NCI-H82 treated with DMSO at 0.1 percent for 48 hours (cell line): Measurements from ENCODE around the gene KIAA1217.
"Not testable (repeated sequence)": the region's sequence is repeated elsewhere in the genome, so short reads cannot be mapped to it uniquely, and the experiment has no call there.

ENCODE experiments used
- DNase-seq: peaks from one replicate; lab custom pipeline; 2025; ENCODE audit not compliant: unreplicated experiment; lab: John Stamatoyannopoulos, UW

The KIAA1217 gene

GRCh38 chr10:24459836-24460235 is 250.9 kb downstream of the KIAA1217 start:
- no peak for DNase-seq

- DNase-seq = no peak
These were observed 253.4 kb downstream of the KIAA1217 start for GRCh38 chr10:24462291-24462813.

GRCh38 chr10:24462889-24463552 is 254.1 kb downstream of the KIAA1217 start:
- DNase-seq = no peak

GRCh38 chr10:24463611-24464426 is 254.9 kb downstream of the KIAA1217 start:
- no peak for DNase-seq

GRCh38 chr10:24465124-24465874 is 256.4 kb downstream of the KIAA1217 start:
- DNase-seq = no peak

- no peak for DNase-seq
These were observed 257.2 kb downstream of the KIAA1217 start for GRCh38 chr10:24465891-24466818.

GRCh38 chr10:24467136-24467535 is 258.2 kb downstream of the KIAA1217 start:
- DNase-seq = no peak

- no peak for DNase-seq
These were observed 258.7 kb downstream of the KIAA1217 start for GRCh38 chr10:24467605-24468004.

GRCh38 chr10:24468281-24468751 is 259.4 kb downstream of the KIAA1217 start:
- DNase-seq = no peak

GRCh38 chr10:24469993-24470392 is 261.1 kb downstream of the KIAA1217 start:
- DNase-seq = no peak

- no peak for DNase-seq
These were observed 266.7 kb downstream of the KIAA1217 start for GRCh38 chr10:24475598-24475997.

GRCh38 chr10:24476913-24477701 is 268.2 kb downstream of the KIAA1217 start:
- DNase-seq = no peak

- no peak for DNase-seq
These were observed 269.0 kb downstream of the KIAA1217 start for GRCh38 chr10:24477915-24478314.

GRCh38 chr10:24479806-24480205 is 270.9 kb downstream of the KIAA1217 start:
- no peak for DNase-seq

GRCh38 chr10:24480447-24480846 is 271.5 kb downstream of the KIAA1217 start:
- no peak for DNase-seq

GRCh38 chr10:24481241-24481640 is 272.3 kb downstream of the KIAA1217 start:
- DNase-seq = no peak

- not testable (repeated sequence) for DNase-seq
These were observed 273.8 kb downstream of the KIAA1217 start for GRCh38 chr10:24482713-24483112.

- no peak for DNase-seq
These were observed 274.8 kb downstream of the KIAA1217 start for GRCh38 chr10:24483701-24484100.

GRCh38 chr10:24484771-24485170 is 275.8 kb downstream of the KIAA1217 start:
- no peak for DNase-seq
